PFSK-1 (cell line): Measurements from ENCODE around the gene C1orf167.

Source experiments
- FOXP2 ChIP-seq: optimal IDR thresholded peaks from 2 replicates; pipeline ENCODE3; 2011; ENCODE audit warnings: borderline replicate concordance, control low read depth, inconsistent platforms; ENCODE audit not compliant: insufficient read depth; ENCODE audit errors: extremely low read length, extremely low read depth
- POLR2AphosphoS5 ChIP-seq: IDR thresholded peaks from 2 replicates; pipeline ENCODE4 v1.6.1; 2012; ENCODE audit warnings: low read depth, mild to moderate bottlenecking, control low read depth, low read length, moderate library complexity
- TAF1 ChIP-seq: IDR thresholded peaks from 2 replicates; pipeline ENCODE4 v1.6.1; 2012; ENCODE audit warnings: low read length, control low read depth, borderline replicate concordance; ENCODE audit not compliant: insufficient read depth
- TF ChIP-seq, protein P1 (sequence below), 2 experiments: IDR thresholded peaks; 2 replicates each; pipeline versions ENCODE4 v1.6.1 to v1.8.0; 2011 to 2012; ENCODE audit warnings: low read depth in 2 of 2, low read length in 2 of 2, control low read depth in 1 of 2, inconsistent platforms in 1 of 2, mild to moderate bottlenecking in 1 of 2, moderate library complexity in 1 of 2; ENCODE audit not compliant: insufficient read depth in 1 of 2

DNA sequence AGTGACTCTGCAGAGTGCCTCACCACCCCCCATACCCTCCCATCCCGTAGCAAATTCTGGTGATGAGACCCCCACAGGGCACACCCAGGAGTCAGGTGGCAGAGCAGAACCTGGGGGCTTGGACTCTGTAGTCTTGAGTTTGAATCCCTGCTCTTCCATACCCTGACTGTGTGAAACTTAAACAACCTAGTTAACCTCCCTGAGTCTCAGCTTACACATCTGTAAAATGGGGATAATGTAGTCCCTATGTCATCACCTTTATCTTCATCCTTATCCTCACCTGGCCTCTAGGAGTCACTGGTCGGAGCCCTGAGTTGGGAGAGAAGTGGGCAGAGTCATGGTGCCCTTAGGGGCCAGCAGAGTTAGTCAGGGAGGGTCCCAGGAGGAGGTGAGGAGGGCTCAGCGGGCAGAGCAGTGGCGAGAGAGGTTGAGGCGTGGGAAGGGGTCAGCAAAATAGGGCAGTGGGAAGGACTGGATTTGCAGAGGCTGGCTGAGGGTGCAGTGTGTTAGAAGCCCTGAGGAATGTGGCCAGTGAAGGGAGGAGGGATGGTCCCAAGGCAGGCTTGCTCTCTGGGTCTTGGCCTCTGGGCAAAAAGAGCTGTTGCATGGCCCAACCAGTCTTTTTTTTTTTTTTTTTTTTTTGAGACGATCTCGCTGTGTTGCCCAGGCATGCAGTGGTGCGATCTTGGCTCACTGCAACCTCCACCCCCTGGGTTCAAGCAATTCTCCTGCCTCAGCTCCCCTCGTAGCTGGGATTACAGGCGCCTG, 18.6 kb downstream of the C1orf167 start:
- TF ChIP-seq TAF1 = no peak
- TF ChIP-seq, protein P1, sequence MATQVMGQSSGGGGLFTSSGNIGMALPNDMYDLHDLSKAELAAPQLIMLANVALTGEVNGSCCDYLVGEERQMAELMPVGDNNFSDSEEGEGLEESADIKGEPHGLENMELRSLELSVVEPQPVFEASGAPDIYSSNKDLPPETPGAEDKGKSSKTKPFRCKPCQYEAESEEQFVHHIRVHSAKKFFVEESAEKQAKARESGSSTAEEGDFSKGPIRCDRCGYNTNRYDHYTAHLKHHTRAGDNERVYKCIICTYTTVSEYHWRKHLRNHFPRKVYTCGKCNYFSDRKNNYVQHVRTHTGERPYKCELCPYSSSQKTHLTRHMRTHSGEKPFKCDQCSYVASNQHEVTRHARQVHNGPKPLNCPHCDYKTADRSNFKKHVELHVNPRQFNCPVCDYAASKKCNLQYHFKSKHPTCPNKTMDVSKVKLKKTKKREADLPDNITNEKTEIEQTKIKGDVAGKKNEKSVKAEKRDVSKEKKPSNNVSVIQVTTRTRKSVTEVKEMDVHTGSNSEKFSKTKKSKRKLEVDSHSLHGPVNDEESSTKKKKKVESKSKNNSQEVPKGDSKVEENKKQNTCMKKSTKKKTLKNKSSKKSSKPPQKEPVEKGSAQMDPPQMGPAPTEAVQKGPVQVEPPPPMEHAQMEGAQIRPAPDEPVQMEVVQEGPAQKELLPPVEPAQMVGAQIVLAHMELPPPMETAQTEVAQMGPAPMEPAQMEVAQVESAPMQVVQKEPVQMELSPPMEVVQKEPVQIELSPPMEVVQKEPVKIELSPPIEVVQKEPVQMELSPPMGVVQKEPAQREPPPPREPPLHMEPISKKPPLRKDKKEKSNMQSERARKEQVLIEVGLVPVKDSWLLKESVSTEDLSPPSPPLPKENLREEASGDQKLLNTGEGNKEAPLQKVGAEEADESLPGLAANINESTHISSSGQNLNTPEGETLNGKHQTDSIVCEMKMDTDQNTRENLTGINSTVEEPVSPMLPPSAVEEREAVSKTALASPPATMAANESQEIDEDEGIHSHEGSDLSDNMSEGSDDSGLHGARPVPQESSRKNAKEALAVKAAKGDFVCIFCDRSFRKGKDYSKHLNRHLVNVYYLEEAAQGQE (IDR thresholded peaks at IDR 0.05; ENCODE audit: insufficient read depth in 1 of 2, low read depth in 2 of 2, low read length in 2 of 2) = no peak
- TF ChIP-seq FOXP2 = no peak
- TF ChIP-seq POLR2AphosphoS5 = no peak
